ENCODE data around the gene APEH. TPM values are rescaled to one million over a fixed set of nuclear protein-coding genes. Genes with fewer than 3 reads are reported as not detected.

APEH gene
- total RNA-seq, 2 donors from 2014 or later: 151 to 278 TPM

DNA sequence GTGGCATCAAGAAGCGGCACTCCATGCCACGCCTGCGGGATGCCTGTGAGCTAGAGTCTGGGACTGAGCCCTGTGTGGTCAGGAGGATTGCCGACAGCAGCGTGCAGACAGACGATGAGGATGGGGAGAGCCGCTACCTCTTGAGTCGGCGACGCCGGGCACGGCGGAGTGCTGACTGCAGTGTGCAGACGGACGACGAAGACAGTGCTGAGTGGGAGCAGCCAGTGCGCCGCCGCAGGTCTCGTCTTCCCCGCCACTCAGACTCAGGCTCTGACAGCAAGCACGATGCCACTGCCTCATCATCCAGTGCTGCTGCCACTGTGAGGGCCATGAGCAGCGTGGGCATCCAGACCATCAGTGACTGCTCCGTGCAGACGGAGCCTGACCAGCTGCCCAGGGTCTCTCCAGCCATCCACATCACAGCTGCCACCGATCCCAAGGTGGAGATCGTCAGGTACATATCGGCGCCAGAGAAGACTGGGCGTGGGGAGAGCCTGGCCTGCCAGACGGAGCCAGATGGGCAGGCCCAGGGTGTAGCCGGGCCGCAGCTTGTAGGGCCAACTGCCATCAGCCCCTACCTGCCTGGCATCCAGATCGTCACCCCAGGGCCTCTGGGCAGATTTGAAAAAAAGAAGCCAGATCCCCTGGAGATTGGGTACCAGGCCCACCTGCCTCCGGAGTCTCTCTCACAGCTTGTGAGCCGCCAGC lies 16.8 kb upstream of the APEH start:
- H3K9ac ChIP-seq (ENCODE audit: low read depth in 2 of 2, low read length in 2 of 2): no peak overlapping the region
- TF ChIP-seq, protein P1, sequence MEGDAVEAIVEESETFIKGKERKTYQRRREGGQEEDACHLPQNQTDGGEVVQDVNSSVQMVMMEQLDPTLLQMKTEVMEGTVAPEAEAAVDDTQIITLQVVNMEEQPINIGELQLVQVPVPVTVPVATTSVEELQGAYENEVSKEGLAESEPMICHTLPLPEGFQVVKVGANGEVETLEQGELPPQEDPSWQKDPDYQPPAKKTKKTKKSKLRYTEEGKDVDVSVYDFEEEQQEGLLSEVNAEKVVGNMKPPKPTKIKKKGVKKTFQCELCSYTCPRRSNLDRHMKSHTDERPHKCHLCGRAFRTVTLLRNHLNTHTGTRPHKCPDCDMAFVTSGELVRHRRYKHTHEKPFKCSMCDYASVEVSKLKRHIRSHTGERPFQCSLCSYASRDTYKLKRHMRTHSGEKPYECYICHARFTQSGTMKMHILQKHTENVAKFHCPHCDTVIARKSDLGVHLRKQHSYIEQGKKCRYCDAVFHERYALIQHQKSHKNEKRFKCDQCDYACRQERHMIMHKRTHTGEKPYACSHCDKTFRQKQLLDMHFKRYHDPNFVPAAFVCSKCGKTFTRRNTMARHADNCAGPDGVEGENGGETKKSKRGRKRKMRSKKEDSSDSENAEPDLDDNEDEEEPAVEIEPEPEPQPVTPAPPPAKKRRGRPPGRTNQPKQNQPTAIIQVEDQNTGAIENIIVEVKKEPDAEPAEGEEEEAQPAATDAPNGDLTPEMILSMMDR (IDR thresholded peaks at IDR 0.05): no peak
- DNase-seq: no peak
- intact Hi-C loops (cut with DNase I): loop anchor here (5.0 kb wide), 1 partner anchor 95 kb away; no protein-coding TSS in a partner anchor
- no peaks in the 10 kb centered on the region for H3K27me3 ChIP-seq
- H3K4me1 ChIP-seq: no peaks in the 10 kb centered on the region
- no peaks in the 10 kb centered on the region for H3K9me3 ChIP-seq
- H3K36me3 ChIP-seq: no peaks in the 10 kb centered on the region
- H3K4me3 ChIP-seq: no peak overlapping the region
- no peak overlapping the region for H3K27ac ChIP-seq

DNA sequence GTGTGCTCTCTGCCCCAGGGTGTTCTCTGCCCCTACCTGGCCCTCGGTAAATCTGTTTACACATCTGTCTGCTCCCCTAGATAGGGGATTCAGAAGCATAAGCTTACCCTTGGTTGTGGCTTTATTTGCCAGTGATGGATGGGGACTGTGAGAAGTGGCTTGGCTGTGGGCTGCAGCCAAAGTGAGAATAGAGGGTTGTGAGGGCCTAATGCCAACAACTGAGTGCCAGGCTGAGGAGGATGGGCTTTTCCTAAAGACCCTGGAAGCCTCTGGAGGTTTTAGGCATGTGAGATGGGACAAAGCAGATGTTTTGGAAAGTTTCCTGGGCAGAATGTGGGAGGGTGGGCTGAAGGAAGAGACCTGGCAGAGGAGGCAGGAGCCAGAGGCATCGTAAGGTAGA lies 15.4 kb upstream of the APEH start:
- TF ChIP-seq, protein P1 (IDR thresholded peaks at IDR 0.05): no peak
- H3K27ac ChIP-seq: no peak overlapping the region
- no peaks in the 10 kb centered on the region for H3K9me3 ChIP-seq
- DNase-seq: no peak
- intact Hi-C loops (cut with DNase I): loop anchor here (5.0 kb wide), 1 partner anchor 96 kb away; no protein-coding TSS in a partner anchor
- H3K4me3 ChIP-seq: no peak overlapping the region
- no peaks in the 10 kb centered on the region for H3K36me3 ChIP-seq
- no peak overlapping the region for H3K9ac ChIP-seq (ENCODE audit: low read depth in 2 of 2, low read length in 2 of 2)
- H3K27me3 ChIP-seq: no peaks in the 10 kb centered on the region
- H3K4me1 ChIP-seq: no peaks in the 10 kb centered on the region

DNA sequence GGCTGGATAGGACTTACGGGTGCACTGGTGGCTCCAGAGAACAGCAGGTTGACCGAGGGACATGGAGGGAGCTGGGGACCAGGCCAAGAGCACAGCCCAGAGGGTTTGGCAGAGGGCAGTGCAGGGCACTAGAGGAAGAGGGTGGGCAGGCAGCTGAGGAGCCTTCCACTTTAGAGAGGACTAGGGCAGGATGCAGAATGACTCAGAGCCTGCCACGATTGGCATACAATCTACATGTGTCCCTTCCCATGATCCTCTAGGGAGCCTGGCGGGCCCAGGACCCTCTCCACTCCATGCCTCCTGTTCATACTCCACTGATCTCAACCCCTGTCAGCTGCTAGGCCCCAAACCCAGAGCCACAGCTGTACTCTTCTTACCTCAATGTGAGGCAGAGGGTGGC lies 14.4 kb upstream of the APEH start:
- no peak overlapping the region for H3K9ac ChIP-seq (ENCODE audit: low read depth in 2 of 2, low read length in 2 of 2)
- H3K9me3 ChIP-seq: no peaks in the 10 kb centered on the region
- H3K27me3 ChIP-seq: no peaks in the 10 kb centered on the region
- no peak overlapping the region for H3K27ac ChIP-seq
- no peak overlapping the region for H3K4me3 ChIP-seq
- no peaks in the 10 kb centered on the region for H3K36me3 ChIP-seq
- TF ChIP-seq, protein P1 (IDR thresholded peaks at IDR 0.05): no peak
- intact Hi-C loops (cut with DNase I): loop anchor here (5.0 kb wide), 1 partner anchor 97 kb away; no protein-coding TSS in a partner anchor
- H3K4me1 ChIP-seq: no peaks in the 10 kb centered on the region
- DNase-seq: no peak

DNA sequence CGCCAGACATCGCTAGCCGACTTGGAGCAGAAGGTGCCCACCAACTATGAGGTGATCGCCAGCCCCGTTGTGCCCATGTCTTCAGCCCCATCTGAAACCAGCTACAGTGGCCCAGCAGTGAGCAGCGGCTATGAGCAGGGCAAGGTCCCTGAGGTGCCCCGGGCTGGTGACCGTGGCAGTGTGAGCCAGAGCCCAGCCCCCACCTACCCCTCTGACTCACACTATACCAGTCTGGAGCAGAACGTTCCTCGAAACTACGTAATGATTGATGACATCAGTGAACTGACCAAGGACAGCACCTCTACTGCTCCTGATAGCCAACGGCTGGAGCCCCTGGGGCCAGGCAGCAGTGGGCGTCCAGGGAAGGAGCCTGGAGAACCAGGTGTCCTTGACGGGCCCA lies 12.9 kb upstream of the APEH start:
- no peak for DNase-seq

DNA sequence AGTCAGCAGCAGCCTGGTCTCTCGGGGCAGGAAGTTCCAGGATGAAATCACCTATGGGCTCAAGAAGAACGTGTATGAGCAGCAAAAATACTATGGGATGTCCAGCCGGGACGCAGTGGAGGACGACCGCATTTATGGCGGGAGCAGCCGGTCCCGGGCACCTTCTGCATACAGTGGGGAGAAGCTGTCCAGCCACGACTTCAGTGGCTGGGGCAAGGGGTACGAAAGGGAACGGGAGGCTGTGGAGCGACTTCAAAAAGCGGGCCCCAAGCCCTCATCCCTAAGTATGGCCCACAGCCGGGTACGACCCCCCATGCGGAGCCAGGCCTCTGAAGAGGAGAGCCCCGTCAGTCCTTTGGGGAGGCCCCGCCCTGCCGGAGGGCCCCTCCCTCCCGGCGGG lies 12.1 kb upstream of the APEH start:
- no peak overlapping the region for H3K9ac ChIP-seq (ENCODE audit: low read depth in 2 of 2, low read length in 2 of 2)
- no peak overlapping the region for H3K4me3 ChIP-seq
- H3K4me1 ChIP-seq: no peaks in the 10 kb centered on the region
- H3K27me3 ChIP-seq: no peaks in the 10 kb centered on the region
- TF ChIP-seq, protein P1 (IDR thresholded peaks at IDR 0.05): no peak
- no peaks in the 10 kb centered on the region for H3K9me3 ChIP-seq
- intact Hi-C loops (cut with DNase I): no loop called here
- DNase-seq: no peak
- H3K27ac ChIP-seq: no peak overlapping the region
- no peaks in the 10 kb centered on the region for H3K36me3 ChIP-seq

More for the DNA sequence above, 12.9 kb upstream of the APEH start:
- intact Hi-C loops (cut with DNase I): no loop called here
- no peaks in the 10 kb centered on the region for H3K9me3 ChIP-seq
- H3K9ac ChIP-seq (ENCODE audit: low read depth in 2 of 2, low read length in 2 of 2): no peak overlapping the region
- H3K27me3 ChIP-seq: no peaks in the 10 kb centered on the region
- H3K4me1 ChIP-seq: no peaks in the 10 kb centered on the region
- no peaks in the 10 kb centered on the region for H3K36me3 ChIP-seq
- TF ChIP-seq, protein P1 (IDR thresholded peaks at IDR 0.05): no peak
- no peak overlapping the region for H3K27ac ChIP-seq
- H3K4me3 ChIP-seq: no peak overlapping the region
